ENCODE measurements around the gene PRPF8.

PRPF8 gene

GRCh38 chr17:1627982-1628855 lies 56.4 kb downstream of the PRPF8 start, which contains the start of gene SLC43A2:
SLC43A2 (minus strand) TSS chr17:1628834; CDS start chr17:1627874, 960 bp downstream.
- DNase-seq (ENCODE audit: low spot score in 2 of 2) = peak; percentile 82 to 90
- Histone ChIP-seq H3K4me3 (peak within 1 kb of the TSS; percentile 91), H3K9me3 (no peaks in the 10 kb centered on the region), H3K36me3 (replicated peaks) (peaks cover 1% of the 10 kb centered on the region; the same call in 1 of the 2 replicates), H3K4me1 (peaks cover 29% of the 10 kb centered on the region), H3K27me3 (ENCODE audit: low read depth) (no peaks in the 10 kb centered on the region)
- in situ Hi-C loops (cut with MboI; ENCODE audit: low sequenced_read_pairs) = loop anchor here (25.0 kb wide), 1 partner anchor 409 kb away; the partner anchor contains the start of genes DPH1, OVCA2 and RTN4RL1

GRCh38 chr17:1627182-1627981 lies 57.3 kb downstream of the PRPF8 start:
- peak in 1 of 2 experiments; percentile 40 for DNase-seq (ENCODE audit: low spot score in 2 of 2)
- H3K27me3 ChIP-seq (ENCODE audit: low read depth) = no peaks in the 10 kb centered on the region
- peaks cover 29% of the 10 kb centered on the region for H3K4me1 ChIP-seq
- in situ Hi-C loops (cut with MboI; ENCODE audit: low sequenced_read_pairs) = loop anchor here (25.0 kb wide), 1 partner anchor 410 kb away; the partner anchor contains the start of genes DPH1, OVCA2 and RTN4RL1
- H3K4me3 ChIP-seq = peak overlapping the region; percentile 91
- H3K36me3 ChIP-seq (replicated peaks) = peaks cover 5% of the 10 kb centered on the region; the same call in 1 of the 2 replicates
- no peaks in the 10 kb centered on the region for H3K9me3 ChIP-seq

- Histone ChIP-seq H3K4me3 (peak overlapping the region; percentile 91), H3K9me3 (no peaks in the 10 kb centered on the region), H3K36me3 (replicated peaks) (peaks cover 8% of the 10 kb centered on the region; the same call in 1 of the 2 replicates), H3K27me3 (ENCODE audit: low read depth) (no peaks in the 10 kb centered on the region), H3K4me1 (peaks cover 29% of the 10 kb centered on the region)
- in situ Hi-C loops (cut with MboI; ENCODE audit: low sequenced_read_pairs) = loop anchor here (25.0 kb wide), 1 partner anchor 411 kb away; the partner anchor contains the start of genes DPH1, OVCA2 and RTN4RL1
- peak; percentile 57 to 64 for DNase-seq (ENCODE audit: low spot score in 2 of 2)
These were observed 58.3 kb downstream of the PRPF8 start for GRCh38 chr17:1626333-1626732.

GRCh38 chr17:1625581-1625980 lies 59.1 kb downstream of the PRPF8 start:
- Histone ChIP-seq H3K4me3 (no peak overlapping the region), H3K9me3 (no peaks in the 10 kb centered on the region), H3K36me3 (replicated peaks) (peaks cover 12% of the 10 kb centered on the region), H3K4me1 (peaks cover 29% of the 10 kb centered on the region), H3K27me3 (ENCODE audit: low read depth) (no peaks in the 10 kb centered on the region)
- DNase-seq (ENCODE audit: low spot score in 2 of 2) = no peak
- in situ Hi-C loops (cut with MboI; ENCODE audit: low sequenced_read_pairs) = loop anchor here (25.0 kb wide), 1 partner anchor 412 kb away; the partner anchor contains the start of genes DPH1, OVCA2 and RTN4RL1

GRCh38 chr17:1625053-1625452 lies 59.6 kb downstream of the PRPF8 start:
- Histone ChIP-seq H3K4me3 (no peak overlapping the region), H3K9me3 (no peaks in the 10 kb centered on the region), H3K27me3 (ENCODE audit: low read depth) (no peaks in the 10 kb centered on the region), H3K4me1 (peaks cover 29% of the 10 kb centered on the region), H3K36me3 (replicated peaks) (peaks cover 12% of the 10 kb centered on the region)
- in situ Hi-C loops (cut with MboI; ENCODE audit: low sequenced_read_pairs) = loop anchor here (25.0 kb wide), 1 partner anchor 412 kb away; the partner anchor contains the start of genes DPH1, OVCA2 and RTN4RL1
- DNase-seq (ENCODE audit: low spot score in 2 of 2) = peak in 1 of 2 experiments; percentile 34

- in situ Hi-C loops (cut with MboI; ENCODE audit: low sequenced_read_pairs) = loop anchor here (25.0 kb wide), 1 partner anchor 413 kb away; the partner anchor contains the start of genes DPH1, OVCA2 and RTN4RL1
- Histone ChIP-seq H3K36me3 (replicated peaks) (peaks cover 13% of the 10 kb centered on the region), H3K9me3 (no peaks in the 10 kb centered on the region), H3K4me3 (no peak overlapping the region), H3K27me3 (ENCODE audit: low read depth) (no peaks in the 10 kb centered on the region), H3K4me1 (peaks cover 27% of the 10 kb centered on the region)
- DNase-seq (ENCODE audit: low spot score in 2 of 2) = no peak
These were observed 60.0 kb downstream of the PRPF8 start for GRCh38 chr17:1624650-1625049.

- DNase-seq (ENCODE audit: low spot score in 2 of 2) = no peak
- in situ Hi-C loops (cut with MboI; ENCODE audit: low sequenced_read_pairs) = no loop called here
- H3K27me3 ChIP-seq (ENCODE audit: low read depth) = no peaks in the 10 kb centered on the region
These were observed 61.5 kb downstream of the PRPF8 start for GRCh38 chr17:1623057-1623630.

GRCh38 chr17:1621273-1621954 lies 63.3 kb downstream of the PRPF8 start:
- no peaks in the 10 kb centered on the region for H3K27me3 ChIP-seq (ENCODE audit: low read depth)
- in situ Hi-C loops (cut with MboI; ENCODE audit: low sequenced_read_pairs) = no loop called here
- no peak overlapping the region for H3K4me3 ChIP-seq
- H3K36me3 ChIP-seq (replicated peaks) = peaks cover 20% of the 10 kb centered on the region
- peaks cover 16% of the 10 kb centered on the region for H3K4me1 ChIP-seq
- DNase-seq (ENCODE audit: low spot score in 2 of 2) = no peak
- no peaks in the 10 kb centered on the region for H3K9me3 ChIP-seq

More at GRCh38 chr17:1623057-1623630, 61.5 kb downstream of the PRPF8 start:
- Histone ChIP-seq H3K4me3 (no peak overlapping the region), H3K4me1 (peaks cover 26% of the 10 kb centered on the region), H3K9me3 (no peaks in the 10 kb centered on the region), H3K36me3 (replicated peaks) (peaks cover 20% of the 10 kb centered on the region)

- H3K9me3 ChIP-seq = no peaks in the 10 kb centered on the region
- H3K4me1 ChIP-seq = peaks cover 7% of the 10 kb centered on the region
- DNase-seq (ENCODE audit: low spot score in 2 of 2) = no peak
- H3K27me3 ChIP-seq (ENCODE audit: low read depth) = no peaks in the 10 kb centered on the region
- in situ Hi-C loops (cut with MboI; ENCODE audit: low sequenced_read_pairs) = no loop called here
- peaks cover 23% of the 10 kb centered on the region for H3K36me3 ChIP-seq (replicated peaks)
- H3K4me3 ChIP-seq = no peak overlapping the region
These were observed 64.2 kb downstream of the PRPF8 start for GRCh38 chr17:1620486-1620885.

GRCh38 chr17:1617620-1618174 lies 67.0 kb downstream of the PRPF8 start:
- Histone ChIP-seq H3K4me3 (no peak overlapping the region), H3K4me1 (no peaks in the 10 kb centered on the region), H3K27me3 (ENCODE audit: low read depth) (no peaks in the 10 kb centered on the region), H3K36me3 (replicated peaks) (peaks cover 35% of the 10 kb centered on the region), H3K9me3 (no peaks in the 10 kb centered on the region)
- DNase-seq (ENCODE audit: low spot score in 2 of 2) = no peak
- in situ Hi-C loops (cut with MboI; ENCODE audit: low sequenced_read_pairs) = no loop called here

GRCh38 chr17:1616101-1616500 lies 68.6 kb downstream of the PRPF8 start:
- no peak overlapping the region for H3K4me3 ChIP-seq
- H3K9me3 ChIP-seq = no peaks in the 10 kb centered on the region
- no peak for DNase-seq (ENCODE audit: low spot score in 2 of 2)
- peaks cover 42% of the 10 kb centered on the region for H3K36me3 ChIP-seq (replicated peaks)
- H3K27me3 ChIP-seq (ENCODE audit: low read depth) = no peaks in the 10 kb centered on the region
- H3K4me1 ChIP-seq = no peaks in the 10 kb centered on the region
- in situ Hi-C loops (cut with MboI; ENCODE audit: low sequenced_read_pairs) = no loop called here

- in situ Hi-C loops (cut with MboI; ENCODE audit: low sequenced_read_pairs) = no loop called here
- no peaks in the 10 kb centered on the region for H3K27me3 ChIP-seq (ENCODE audit: low read depth)
- no peak for DNase-seq (ENCODE audit: low spot score in 2 of 2)
- no peak overlapping the region for H3K4me3 ChIP-seq
- no peaks in the 10 kb centered on the region for H3K4me1 ChIP-seq
- H3K36me3 ChIP-seq (replicated peaks) = peaks cover 37% of the 10 kb centered on the region
- no peaks in the 10 kb centered on the region for H3K9me3 ChIP-seq
These were observed 72.3 kb downstream of the PRPF8 start for GRCh38 chr17:1612400-1612799.

All from HAP-1 (cell line).